Dermis blood vessel endothelial cell (primary cell): ENCODE data around the gene RGS4. TPM values are rescaled to one million over a fixed set of nuclear protein-coding genes. Genes with fewer than 3 reads are reported as not detected.
A peak's percentile ranks its signal among the peaks of the same experiment; 100 is the strongest.
"Not testable (repeated sequence)": the region's sequence is repeated elsewhere in the genome, so short reads cannot be mapped to it uniquely, and the experiment has no call there.

Experiments used
- DNase-seq: peaks from one replicate; pipeline ENCODE4 v3.0.0; 2010
- total RNA-seq: library from RNA; depleted of rRNA; stranded (reverse); fragments of >200 nt; gene quantifications from 2 replicates; pipeline ENCODE4 v1.2.3, GENCODE V29; 2014

Gene RGS4
- total RNA-seq, 1 donor from 2014 or later, result 9.2 TPM

DNA sequence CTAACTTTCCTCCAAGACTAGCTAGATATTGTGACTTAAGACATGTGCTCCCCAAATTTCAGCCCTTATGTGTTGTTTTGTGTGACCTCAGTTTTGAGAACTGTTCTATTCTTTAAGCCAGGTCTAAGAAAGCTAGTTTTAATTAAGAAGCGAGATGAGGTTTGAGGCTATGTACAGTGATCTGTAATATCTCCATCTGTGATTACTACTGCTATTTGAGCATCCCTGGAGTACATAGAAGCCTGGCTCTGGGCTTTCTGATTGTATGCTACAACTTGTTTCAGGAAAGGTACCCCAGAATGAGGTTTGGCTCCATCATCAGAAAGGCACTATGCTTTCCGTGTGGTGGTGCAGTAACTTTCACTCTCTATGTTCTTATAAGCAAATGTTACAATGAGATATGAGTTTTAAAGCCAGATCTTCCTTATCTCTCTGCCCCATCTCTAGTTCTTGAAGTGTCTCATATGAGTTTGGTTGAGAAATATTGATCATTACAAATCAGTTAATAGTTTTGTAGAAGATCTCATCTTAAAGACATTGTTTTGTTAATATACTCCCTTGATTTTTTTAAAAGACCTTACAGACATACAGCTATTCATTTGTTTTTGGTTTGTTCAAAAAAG lies 605 bp downstream of the RGS4 start:
- no peak for DNase-seq

DNA sequence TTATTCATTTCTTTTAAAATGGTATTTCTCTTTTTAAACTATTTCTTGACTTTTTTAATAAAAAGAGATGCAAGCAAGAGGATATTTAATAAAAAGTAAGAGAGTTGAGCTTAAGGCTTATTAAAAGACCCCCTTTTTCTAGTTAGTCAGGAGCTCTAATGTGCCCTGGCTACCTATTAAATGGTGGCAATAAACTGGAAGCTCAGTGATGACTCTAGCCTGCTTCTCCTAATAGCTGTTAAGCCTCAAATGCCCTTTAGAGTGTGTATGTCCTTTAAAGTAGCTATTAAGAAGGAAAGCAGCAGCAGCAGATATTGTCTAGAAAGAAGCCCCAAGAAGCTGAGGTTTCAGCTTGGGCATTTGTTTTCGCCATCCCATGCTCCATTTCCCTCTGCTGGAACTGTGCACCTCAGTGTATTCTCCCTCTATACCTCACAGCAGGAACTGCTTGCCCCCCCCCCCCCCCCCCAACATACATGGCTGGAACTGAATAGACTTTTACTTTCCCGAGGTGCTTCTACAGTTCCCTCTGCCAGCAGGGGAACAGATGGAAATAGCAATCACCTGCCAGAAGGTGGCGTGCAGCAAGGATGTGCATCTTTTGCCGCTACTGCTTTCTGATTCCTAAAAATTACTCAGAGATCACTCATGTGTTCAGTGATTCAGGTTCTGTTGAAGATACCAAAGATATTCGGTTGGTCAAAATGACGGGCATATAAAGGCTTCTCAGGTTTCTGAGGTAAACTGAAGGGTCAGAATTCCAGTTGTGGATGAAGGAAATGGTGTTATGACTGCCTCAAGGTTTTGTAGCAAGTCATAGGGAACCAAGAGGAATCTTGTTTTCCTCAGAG lies 2.5 kb downstream of the RGS4 start:
- DNase-seq, result peak; percentile 88

DNA sequence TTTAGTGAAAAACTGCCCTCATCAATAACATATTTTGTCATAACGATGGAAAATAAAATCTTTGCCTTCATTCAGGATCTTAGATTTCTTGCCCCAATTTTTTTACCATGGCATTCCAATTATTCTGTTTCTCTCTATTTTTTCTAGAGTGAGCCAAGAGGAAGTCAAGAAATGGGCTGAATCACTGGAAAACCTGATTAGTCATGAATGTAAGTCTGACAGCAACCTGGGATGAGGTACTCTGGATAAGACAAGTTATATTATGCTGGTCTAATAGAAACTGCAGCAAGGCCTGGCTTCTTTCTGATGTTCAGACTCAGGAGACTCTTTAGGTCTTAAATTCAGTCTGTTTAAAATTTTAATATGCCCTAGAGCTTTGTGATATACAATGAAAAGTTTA lies 3.5 kb downstream of the RGS4 start:
- peak; percentile 80 for DNase-seq

- no peak for DNase-seq
Measured at GRCh38 chr1:163074004-163074403, 4.8 kb downstream of the RGS4 start.

GRCh38 chr1:163074716-163075284 lies 5.6 kb downstream of the RGS4 start:
- no peak for DNase-seq

- no peak for DNase-seq
Measured at GRCh38 chr1:163076044-163076443, 6.9 kb downstream of the RGS4 start.

DNA sequence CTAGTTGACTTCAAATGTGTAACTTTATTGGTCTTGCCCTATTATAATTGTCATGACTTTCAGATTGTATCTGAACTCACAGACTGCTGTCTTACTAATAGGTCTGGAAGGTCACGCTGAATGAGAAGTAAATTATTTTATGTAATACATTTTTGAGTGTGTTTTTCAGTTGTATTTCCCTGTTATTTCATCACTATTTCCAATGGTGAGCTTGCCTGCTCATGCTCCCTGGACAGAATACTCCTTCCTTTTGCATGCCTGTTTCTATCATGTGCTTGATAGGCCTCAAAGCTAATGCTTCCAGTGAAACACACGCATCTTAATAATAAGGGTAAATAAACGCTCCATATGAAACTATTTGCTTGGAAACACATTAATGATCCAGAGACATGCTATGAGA lies 7.3 kb downstream of the RGS4 start:
- no peak for DNase-seq

- DNase-seq, result no peak
Measured at GRCh38 chr1:163076981-163077761, 8.0 kb downstream of the RGS4 start.

- DNase-seq, result peak; percentile 89
Measured at GRCh38 chr1:163082971-163083370, 13.8 kb downstream of the RGS4 start.

DNA sequence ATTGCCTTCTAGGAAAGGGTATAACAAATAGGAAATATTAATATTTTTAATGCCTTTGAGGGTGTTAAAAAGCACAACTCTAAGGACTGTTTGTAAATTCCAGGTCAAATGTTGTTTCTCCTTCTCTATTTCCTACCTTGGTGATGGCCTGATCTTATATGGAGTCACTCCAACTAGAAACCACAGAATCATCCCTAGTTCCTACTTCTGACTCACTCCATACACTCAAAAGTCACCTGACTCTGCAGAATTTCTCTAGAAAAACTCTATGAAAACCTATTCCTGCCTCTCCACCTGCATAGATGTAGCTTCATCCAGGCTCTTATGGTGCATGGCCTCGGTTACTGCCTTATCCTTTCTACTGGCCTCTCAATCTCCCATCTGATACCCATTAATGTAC lies 14.5 kb downstream of the RGS4 start:
- peak; percentile 15 for DNase-seq

DNA sequence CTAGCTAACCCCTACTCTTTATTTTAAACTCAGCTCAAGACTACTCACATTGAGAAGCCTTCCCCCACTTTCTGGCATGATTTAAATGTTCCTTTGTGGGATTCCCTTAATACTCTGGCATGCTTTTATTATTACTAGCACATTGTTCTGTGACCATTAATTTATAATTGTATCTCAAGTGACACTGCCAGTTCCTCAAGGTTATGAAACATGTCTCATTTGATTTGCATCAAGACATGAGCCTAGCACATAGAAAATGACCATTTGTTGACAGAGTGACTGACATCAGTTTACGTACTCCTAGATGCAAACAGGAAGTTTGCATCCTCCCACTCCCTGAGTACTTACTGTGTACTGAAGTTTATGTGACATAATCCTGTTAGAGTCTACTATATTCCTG lies 15.2 kb downstream of the RGS4 start:
- DNase-seq, result peak; percentile 16

GRCh38 chr1:163085041-163085903 lies 16.1 kb downstream of the RGS4 start:
- peak; percentile 62 for DNase-seq

DNA sequence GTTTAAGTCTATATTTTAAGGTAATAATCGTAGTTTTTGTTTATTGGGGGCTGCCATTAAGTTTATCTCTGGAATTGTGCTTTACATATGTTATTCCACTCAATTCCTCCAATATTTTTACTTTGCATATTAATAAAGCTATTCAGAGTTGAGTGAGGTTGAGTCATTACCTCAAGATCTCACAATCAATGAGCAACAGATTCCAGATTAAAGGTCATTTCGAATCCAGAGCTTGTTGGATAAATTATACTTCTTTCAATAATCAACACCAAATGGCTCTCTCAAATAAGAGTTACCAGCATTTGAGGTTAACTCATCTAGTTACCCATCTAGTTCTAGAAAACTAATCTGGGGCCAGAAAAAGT lies 16.7 kb downstream of the RGS4 start:
- peak; percentile 46 for DNase-seq

DNA sequence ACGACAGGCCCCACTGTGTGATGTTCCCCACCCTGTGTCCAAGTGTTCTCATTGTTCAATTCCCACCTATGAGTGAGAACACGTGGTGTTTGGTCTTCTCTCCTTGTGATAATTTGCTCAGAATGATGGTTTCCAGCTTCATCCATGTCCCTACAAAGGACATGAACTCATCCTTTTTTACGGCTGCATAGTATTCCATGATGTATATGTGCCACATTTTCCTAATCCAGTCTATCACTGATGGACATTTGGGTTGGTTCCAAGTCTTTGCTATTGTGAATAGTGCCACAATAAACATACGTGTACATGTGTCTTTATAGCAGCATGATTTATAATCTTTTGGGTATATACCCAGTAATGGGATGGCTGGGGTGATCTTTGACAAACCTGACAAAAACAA lies 20.0 kb downstream of the RGS4 start:
- DNase-seq, result not testable (repeated sequence)

GRCh38 chr1:163090321-163090945 lies 21.3 kb downstream of the RGS4 start:
- DNase-seq, result peak; percentile 40

DNA sequence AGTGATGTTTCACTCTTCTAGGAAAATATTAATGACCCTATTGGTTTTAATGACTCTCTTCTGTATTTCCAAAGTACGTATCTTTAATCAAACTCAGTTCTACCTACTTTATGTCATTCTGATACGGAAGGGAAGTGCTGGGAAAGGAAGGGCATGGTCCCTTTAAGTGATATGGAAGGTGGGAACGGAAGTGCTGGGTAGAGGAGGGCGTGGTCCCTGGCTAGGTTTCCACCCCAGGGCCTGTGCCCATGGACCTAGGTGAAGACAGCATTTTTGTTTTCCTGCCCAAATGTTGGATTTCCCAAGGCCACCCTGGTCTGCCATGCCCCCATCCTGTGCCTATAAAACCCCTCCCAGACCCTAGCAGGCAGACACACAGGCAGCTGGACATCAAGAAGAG lies 24.0 kb downstream of the RGS4 start:
- no peak for DNase-seq

GRCh38 chr1:163093579-163093978 lies 24.4 kb downstream of the RGS4 start:
- DNase-seq, result no peak

DNA sequence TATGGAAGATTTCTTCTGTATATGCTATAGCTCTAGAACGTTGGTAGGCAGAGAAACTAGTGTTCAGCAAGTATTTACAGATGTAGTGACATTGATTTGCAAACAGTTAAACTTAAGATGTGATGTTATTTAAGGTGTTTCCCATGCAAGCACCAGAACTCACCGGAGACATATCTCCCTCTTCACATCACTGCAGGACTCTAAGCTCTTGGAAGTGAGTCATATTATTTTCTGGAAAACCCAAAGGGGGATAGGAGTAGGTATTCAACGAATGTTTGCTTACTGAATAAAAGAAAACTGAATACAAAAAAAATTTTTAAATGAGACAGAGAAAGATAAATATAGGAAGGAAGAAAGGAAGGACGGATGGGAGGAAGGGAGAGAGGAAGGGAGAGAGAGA lies 25.0 kb downstream of the RGS4 start:
- peak; percentile 8 for DNase-seq

GRCh38 chr1:163094589-163094988 lies 25.4 kb downstream of the RGS4 start:
- peak; percentile 37 for DNase-seq

DNA sequence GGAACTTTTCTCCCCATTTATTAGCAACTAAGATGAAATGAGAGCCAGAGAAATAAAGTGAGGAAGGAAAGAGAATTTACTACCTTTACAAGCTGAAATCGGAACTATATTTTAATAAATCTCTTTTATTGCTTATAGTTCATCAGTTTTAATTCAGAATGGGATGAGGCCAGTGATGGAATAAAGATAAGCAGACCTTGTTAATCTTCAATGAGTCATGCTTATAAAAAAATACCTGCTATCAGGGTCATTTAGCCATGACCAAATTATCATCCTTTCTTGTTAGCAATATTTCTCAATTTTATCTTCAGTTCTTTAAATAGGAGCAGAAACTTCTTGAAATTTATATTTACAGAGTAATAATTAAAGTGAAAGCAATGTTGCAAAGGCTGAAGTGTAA lies 26.1 kb downstream of the RGS4 start:
- no peak for DNase-seq

DNA sequence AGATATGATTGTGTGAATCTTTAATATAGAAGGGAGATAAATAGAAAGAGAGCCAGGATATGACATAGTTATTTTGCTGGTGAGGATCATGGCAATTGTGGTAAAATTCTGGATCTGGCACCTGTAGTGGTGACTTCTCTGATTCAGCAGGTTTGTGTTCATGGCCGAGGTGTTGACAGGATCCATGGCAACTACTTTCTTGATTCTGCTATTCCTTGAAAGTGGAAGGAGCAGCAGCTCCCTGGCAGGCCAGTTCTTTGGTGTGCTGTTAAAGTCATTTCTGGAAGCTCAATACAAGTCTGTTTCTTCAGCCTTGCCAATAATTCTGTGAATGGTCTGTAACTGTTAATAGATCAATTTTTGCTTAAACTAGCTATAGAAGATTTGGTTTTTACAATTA lies 33.4 kb downstream of the RGS4 start:
- no peak for DNase-seq
